C4-2B (cell line): Measurements from ENCODE around the gene PIPOX.

Experiments used
- ZFX ChIP-seq: fragments of 450-650 bp; IDR thresholded peaks from 2 replicates; pipeline ENCODE4 v1.6.1; 2017
- TF ChIP-seq, protein P1 (sequence below): fragments of 450-650 bp; conservative IDR thresholded peaks from 2 replicates; pipeline ENCODE4 v1.5.1; 2017; ENCODE audit warnings: mild to moderate bottlenecking

- TF ChIP-seq, protein P1, sequence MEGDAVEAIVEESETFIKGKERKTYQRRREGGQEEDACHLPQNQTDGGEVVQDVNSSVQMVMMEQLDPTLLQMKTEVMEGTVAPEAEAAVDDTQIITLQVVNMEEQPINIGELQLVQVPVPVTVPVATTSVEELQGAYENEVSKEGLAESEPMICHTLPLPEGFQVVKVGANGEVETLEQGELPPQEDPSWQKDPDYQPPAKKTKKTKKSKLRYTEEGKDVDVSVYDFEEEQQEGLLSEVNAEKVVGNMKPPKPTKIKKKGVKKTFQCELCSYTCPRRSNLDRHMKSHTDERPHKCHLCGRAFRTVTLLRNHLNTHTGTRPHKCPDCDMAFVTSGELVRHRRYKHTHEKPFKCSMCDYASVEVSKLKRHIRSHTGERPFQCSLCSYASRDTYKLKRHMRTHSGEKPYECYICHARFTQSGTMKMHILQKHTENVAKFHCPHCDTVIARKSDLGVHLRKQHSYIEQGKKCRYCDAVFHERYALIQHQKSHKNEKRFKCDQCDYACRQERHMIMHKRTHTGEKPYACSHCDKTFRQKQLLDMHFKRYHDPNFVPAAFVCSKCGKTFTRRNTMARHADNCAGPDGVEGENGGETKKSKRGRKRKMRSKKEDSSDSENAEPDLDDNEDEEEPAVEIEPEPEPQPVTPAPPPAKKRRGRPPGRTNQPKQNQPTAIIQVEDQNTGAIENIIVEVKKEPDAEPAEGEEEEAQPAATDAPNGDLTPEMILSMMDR, result no peak
- TF ChIP-seq ZFX, result no peak
These were observed 32.4 kb upstream of the PIPOX start for GRCh38 chr17:29010586-29010985.
